Nephron (organoid): ENCODE results near the gene MPV17L2.

Experiments
- H3K27ac Mint-ChIP-seq, 3 experiments: 2 replicates each; pipeline ENCODE4 v1.8.0; 2020; ENCODE audit warnings: mixed read lengths in 3 of 3, mild to moderate bottlenecking in 2 of 3, moderate library complexity in 1 of 3
- H3K27me3 Mint-ChIP-seq: 2 replicates; pipeline ENCODE4 v1.8.0; 2021; ENCODE audit warnings: low read depth, mild to moderate bottlenecking, moderate library complexity, mixed read lengths
- H3K36me3 Mint-ChIP-seq: 2 replicates; pipeline ENCODE4 v1.8.0; 2020; ENCODE audit warnings: low read depth, mixed read lengths
- H3K4me1 Mint-ChIP-seq: 2 replicates; pipeline ENCODE4 v1.8.0; 2020; ENCODE audit warnings: mixed read lengths
- H3K4me3 Mint-ChIP-seq, 3 experiments: 2 replicates each; pipeline ENCODE4 v1.8.0; 2020; ENCODE audit warnings: mild to moderate bottlenecking in 3 of 3, mixed read lengths in 3 of 3, moderate library complexity in 2 of 3
- H3K9me3 Mint-ChIP-seq: 2 replicates; pipeline ENCODE4 v1.8.0; 2020; ENCODE audit warnings: mixed read lengths
- TF ChIP-seq, protein P1 (sequence below), 3 experiments: fragments of 200-600 bp; sonication (generic); IDR thresholded peaks; one replicate each; pipeline ENCODE4 v1.5.0; 2021; ENCODE audit warnings: antibody characterized with exemption in 3 of 3; ENCODE audit not compliant: unreplicated experiment in 3 of 3

MPV17L2 gene

GRCh38 chr19:18239303-18239702 lies 46.3 kb downstream of the MPV17L2 start:
- Mint-ChIP-seq H3K36me3 (no peaks in the 10 kb centered on the region), H3K27ac (no peak overlapping the region), H3K9me3 (no peaks in the 10 kb centered on the region), H3K4me1 (no peaks in the 10 kb centered on the region), H3K27me3 (peaks cover 46% of the 10 kb centered on the region), H3K4me3 (no peak overlapping the region)
- TF ChIP-seq, protein P1, sequence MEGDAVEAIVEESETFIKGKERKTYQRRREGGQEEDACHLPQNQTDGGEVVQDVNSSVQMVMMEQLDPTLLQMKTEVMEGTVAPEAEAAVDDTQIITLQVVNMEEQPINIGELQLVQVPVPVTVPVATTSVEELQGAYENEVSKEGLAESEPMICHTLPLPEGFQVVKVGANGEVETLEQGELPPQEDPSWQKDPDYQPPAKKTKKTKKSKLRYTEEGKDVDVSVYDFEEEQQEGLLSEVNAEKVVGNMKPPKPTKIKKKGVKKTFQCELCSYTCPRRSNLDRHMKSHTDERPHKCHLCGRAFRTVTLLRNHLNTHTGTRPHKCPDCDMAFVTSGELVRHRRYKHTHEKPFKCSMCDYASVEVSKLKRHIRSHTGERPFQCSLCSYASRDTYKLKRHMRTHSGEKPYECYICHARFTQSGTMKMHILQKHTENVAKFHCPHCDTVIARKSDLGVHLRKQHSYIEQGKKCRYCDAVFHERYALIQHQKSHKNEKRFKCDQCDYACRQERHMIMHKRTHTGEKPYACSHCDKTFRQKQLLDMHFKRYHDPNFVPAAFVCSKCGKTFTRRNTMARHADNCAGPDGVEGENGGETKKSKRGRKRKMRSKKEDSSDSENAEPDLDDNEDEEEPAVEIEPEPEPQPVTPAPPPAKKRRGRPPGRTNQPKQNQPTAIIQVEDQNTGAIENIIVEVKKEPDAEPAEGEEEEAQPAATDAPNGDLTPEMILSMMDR (IDR thresholded peaks at IDR 0.05; ENCODE audit: unreplicated experiment in 3 of 3), result no peak

GRCh38 chr19:18245297-18245696 lies 52.3 kb downstream of the MPV17L2 start:
- Mint-ChIP-seq H3K36me3 (no peaks in the 10 kb centered on the region), H3K27me3 (peaks cover 30% of the 10 kb centered on the region)
- TF ChIP-seq, protein P1 (IDR thresholded peaks at IDR 0.05; ENCODE audit: unreplicated experiment in 3 of 3), result no peak

More at GRCh38 chr19:18245297-18245696, 52.3 kb downstream of the MPV17L2 start:
- Mint-ChIP-seq H3K9me3 (no peaks in the 10 kb centered on the region), H3K27ac (no peak overlapping the region), H3K4me1 (no peaks in the 10 kb centered on the region), H3K4me3 (no peak overlapping the region)
